Tongue (tissue), 3 donors: ENCODE measurements around the gene GOLGA8S. TPM values are rescaled to one million over a fixed set of nuclear protein-coding genes. Genes with fewer than 3 reads are reported as not detected.
"Not testable (repeated sequence)": the region's sequence is repeated elsewhere in the genome, so short reads cannot be mapped to it uniquely, and the experiment has no call there.

Experiments
- DNase-seq: peaks from one replicate; pipeline ENCODE4 v3.0.0-alpha.2; 2015
- small RNA-seq: library from RNA; depleted of rRNA; stranded (forward); fragments of <200 nt; gene quantifications from one replicate; pipeline ENCODE3, GENCODE V24; 2014; ENCODE audit warnings: low replicate concordance
- total RNA-seq: library from RNA; depleted of rRNA; stranded (reverse); fragments of >200 nt; gene quantifications from one replicate; pipeline ENCODE4 v1.2.3, GENCODE V29; 2014

Gene GOLGA8S
- total RNA-seq, 1 donor from 2014 or later: 0.21 TPM

DNA sequence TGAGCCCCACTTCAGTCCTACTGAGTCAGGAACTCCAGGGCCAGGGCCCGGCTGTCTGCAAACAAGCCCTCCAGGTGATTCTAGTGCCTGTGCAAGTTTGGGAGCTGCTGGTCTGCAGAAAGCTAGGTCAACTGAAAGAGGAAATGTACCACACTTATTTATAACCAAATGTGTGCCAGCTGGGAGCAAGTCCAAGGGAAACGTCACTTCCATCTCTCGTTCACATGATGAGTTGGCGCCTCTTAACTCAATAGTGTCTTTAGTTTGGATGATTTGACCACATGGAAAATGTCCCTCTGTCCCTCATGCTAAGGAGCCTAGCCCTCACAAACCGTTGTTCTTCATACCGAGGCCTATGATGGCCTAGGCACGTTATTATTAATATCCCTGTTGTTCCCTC is 43.2 kb downstream of the GOLGA8S start:
- no peak for DNase-seq

DNA sequence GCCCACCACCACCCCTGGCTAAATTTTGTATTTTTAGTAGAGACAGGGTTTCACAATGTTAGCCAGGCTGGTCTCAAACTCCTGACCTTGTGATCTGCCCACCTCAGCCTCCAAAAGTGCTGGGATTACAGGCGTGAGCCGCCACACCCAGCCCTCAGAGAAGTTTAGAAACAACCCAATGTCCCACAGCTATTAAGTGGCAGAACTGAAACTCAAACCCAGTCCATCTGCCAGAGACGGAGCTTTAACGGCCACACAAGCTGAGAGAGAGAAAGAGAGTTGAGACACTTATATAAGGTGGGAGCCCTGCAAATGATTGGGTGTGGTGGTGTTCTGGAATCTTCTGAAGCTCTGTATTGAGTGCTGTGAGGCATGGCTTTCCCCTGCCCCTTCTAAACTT is 43.8 kb downstream of the GOLGA8S start:
- not testable (repeated sequence) for DNase-seq

DNA sequence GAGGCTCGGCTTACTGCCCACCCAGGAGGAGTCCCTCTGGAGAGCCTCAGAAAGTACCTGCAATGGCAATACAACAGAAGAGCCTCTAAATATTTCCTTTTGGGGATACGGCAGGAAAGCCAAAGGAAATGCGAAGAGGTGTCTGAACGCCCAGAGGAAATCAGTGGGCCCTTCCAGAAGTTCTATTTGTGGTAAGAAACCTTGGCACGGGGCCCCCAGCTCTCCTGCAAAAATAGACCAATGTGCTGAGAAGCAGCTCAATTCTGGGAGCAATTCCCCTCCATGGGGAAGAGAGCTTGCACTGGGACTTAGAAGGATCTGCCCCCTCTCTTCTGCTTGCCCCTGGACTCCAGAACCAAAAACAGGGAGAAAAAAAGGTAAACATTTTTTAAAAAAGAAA is 44.7 kb downstream of the GOLGA8S start:
- not testable (repeated sequence) for DNase-seq

DNA sequence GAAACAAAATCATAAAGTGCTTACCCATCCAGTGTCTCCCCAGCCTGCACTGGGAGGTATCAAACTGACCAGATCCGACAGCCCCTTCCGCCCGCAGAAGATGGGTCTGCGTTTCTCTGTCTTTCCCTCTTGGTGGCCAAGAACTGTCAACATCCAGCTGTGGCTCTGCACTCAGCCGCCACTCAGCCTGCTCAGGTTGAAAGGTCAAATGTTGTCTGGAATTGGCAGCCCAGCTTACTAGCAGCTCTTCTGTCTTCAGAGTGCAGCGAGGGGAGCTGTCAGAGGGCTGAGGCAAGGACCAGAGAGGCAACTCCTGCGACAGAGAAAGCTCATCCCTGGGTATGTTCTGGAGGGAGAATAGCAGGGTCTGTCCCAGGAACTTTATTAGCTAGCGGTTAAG is 47.1 kb downstream of the GOLGA8S start:
- no peak for DNase-seq

DNA sequence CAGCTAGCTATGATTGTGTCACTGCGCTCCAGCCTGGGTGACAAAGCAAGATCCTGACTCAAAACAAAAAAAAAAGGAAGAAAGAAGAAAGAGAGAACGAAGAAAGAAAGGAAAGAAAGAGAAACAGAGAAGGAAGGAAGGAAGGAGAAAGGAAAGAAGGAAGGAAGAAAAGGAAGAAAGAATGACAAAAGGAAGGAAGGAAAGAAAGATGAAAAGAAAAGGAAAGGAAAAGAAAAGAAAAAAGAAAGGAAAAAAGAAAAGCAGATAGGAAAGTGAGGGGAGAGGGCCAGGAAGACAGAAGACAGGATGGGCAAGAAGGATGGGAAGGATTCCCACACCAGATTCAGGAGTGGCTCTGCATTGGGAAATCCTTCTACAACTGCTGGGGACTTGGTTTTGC is 47.6 kb downstream of the GOLGA8S start:
- no peak for DNase-seq

DNA sequence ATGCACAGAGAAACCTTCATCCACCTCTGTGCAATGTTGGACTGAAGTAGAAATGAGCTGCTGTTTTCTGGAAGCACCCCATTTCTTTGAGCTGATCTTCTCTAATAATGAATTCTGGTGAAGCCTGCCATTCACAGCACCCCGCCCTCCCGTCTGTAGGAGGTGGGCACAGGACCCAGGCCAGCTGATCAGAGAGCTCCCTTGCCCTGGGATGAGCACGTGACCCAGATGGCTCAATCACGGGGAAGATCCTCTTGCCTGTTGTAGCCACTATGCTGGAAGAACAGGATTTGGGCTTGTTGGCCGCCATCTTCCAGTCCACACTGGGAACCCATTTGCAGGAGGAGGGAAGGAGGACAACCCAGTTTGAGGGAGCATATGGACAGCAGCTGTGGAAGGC is 48.0 kb downstream of the GOLGA8S start:
- no peak for DNase-seq

DNA sequence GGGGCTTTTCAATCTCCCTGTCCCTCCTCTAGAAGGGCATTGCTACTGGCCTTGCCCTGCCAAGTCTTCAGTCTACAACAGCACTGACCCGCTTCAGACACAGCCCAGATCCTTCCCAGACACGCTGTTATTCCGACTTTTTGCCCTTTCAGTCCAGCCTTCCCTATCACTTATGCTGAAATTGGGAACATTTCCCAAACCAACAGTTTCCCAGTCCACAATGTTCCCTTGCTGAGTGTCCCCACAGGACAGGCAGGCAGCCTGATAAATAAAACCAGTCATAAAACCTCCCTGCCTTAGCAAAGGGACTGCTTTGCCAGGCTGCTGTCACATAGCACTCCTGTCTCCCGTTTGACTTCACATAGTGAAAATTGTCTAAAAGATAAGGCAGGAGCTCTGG is 49.0 kb downstream of the GOLGA8S start:
- no peak for DNase-seq

DNA sequence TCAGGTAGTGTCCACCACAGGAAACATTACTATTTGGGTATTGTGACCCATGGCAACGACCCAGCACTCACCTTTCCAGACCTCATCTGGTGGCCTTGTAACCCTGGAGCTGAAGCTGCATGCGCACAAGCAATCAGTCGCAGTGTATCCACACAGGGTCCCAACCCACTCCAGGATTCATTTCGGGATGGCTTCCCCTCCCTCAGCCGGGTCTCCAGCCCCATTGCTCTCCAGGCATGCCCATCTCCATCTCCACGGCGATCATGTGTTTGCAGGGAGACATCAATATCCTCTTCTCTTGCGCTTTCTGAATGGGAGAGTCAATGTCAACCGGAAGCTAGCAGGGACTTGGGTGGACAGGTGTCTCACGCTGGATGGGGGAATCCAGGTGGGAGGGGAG is 57.3 kb downstream of the GOLGA8S start:
- DNase-seq: no peak

DNA sequence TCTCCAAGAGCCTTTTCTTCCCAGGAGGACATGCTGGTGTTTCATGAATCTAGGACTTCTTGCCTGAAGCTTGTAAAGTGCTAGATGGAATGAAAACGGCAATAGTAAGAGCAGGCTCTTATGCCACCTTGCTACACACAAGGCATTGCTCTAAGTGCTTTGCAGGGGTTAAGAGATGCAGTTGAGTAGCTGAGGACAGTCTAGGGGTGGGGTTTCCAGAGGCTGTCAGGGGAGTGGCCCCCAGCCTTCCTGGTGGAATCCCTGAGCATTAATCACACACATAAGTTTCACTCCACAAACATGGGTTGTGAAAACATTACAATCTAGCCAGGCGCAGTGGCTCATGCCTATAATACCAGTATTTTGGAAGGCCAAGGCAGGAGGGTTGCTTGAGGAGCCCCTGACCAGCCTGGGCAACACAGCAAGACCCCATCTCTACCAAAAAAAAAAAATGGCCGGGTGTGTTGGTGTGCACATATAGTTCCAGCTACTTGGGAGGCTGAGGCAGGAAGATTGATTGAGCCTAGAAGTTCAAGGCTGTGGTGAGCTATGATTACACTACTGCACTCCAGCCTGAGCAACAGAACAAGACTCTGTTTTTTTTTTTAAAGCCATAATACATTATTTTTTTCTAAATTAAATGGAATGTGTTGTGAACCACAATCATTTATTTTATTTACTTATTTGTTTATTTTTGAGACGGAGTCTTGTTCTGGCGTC is 58.5 kb downstream of the GOLGA8S start:
- DNase-seq: not testable (repeated sequence)

Small RNA genes within 50 kb of the gene (small RNA-seq; reads per million reads assigned to genes)
- gene RN7SL536P: not detected

Other genes with a start within 250 kb of the GOLGA8S start
- gene GOLGA6L1, start 217.9 kb upstream of the GOLGA8S start, total RNA-seq: not detected
- gene GOLGA6L26, start 20.6 kb upstream of the GOLGA8S start, total RNA-seq: not detected
- gene GOLGA6L2, start 92.5 kb downstream of the GOLGA8S start, total RNA-seq: not detected
- 2.7 TPM for gene MKRN3, start 210.9 kb downstream of the GOLGA8S start, total RNA-seq